MM.1S (cell line): ENCODE measurements around the gene SELENON.

Experiments used
- CTCF ChIP-seq: fragments of 300-600 bp; sonication (generic); IDR thresholded peaks from 2 replicates; pipeline ENCODE4 v1.5.1; 2016; ENCODE audit warnings: antibody characterized with exemption, low read length, mixed read lengths
- EZH2 ChIP-seq: fragments of 300-600 bp; sonication (generic); optimal IDR thresholded peaks from 2 replicates; pipeline ENCODE3; 2017; ENCODE audit warnings: low read depth, mild to moderate bottlenecking, antibody characterized with exemption, low read length, mixed read lengths

- TF ChIP-seq CTCF (no peak), EZH2 (no peak)
Measured at GRCh38 chr1:25774921-25775771, 24.8 kb upstream of the SELENON start.
